SK-N-SH (cell line): ENCODE data around the gene FOXP1.

Experiments used
- CTCF ChIP-seq: fragments of 200-600 bp; sonication (generic); IDR thresholded peaks from 2 replicates; pipeline ENCODE4 v1.6.1; 2017; ENCODE audit warnings: antibody characterized with exemption, mild to moderate bottlenecking, moderate library complexity
- MXI1 ChIP-seq: IDR thresholded peaks from 2 replicates; pipeline ENCODE4 v1.6.1; 2012; ENCODE audit warnings: mild to moderate bottlenecking, low read depth, low read length, improper control_type of control experiment
- NFIC ChIP-seq: IDR thresholded peaks from 2 replicates; pipeline ENCODE4 v1.4.0; 2012; ENCODE audit warnings: borderline replicate concordance
- REST ChIP-seq: IDR thresholded peaks from 2 replicates; pipeline ENCODE4 v1.6.1; 2012; ENCODE audit warnings: mild to moderate bottlenecking, low read depth, low read length, moderate library complexity
- TAF1 ChIP-seq: IDR thresholded peaks from 2 replicates; pipeline ENCODE4 v1.6.1; 2012; ENCODE audit warnings: low read depth, mild to moderate bottlenecking, low read length, moderate library complexity, borderline replicate concordance
- YY1 ChIP-seq: IDR thresholded peaks from 2 replicates; pipeline ENCODE4 v1.4.0; 2012; ENCODE audit warnings: low read depth, mild to moderate bottlenecking

- TF ChIP-seq CTCF (no peak), MXI1 (no peak), REST (no peak), TAF1 (no peak), YY1 (no peak), NFIC (no peak)
Observed at GRCh38 chr3:71176366-71176765, 407.2 kb downstream of the FOXP1 start.
